ENCODE results near the gene OBSCN.

DNA sequence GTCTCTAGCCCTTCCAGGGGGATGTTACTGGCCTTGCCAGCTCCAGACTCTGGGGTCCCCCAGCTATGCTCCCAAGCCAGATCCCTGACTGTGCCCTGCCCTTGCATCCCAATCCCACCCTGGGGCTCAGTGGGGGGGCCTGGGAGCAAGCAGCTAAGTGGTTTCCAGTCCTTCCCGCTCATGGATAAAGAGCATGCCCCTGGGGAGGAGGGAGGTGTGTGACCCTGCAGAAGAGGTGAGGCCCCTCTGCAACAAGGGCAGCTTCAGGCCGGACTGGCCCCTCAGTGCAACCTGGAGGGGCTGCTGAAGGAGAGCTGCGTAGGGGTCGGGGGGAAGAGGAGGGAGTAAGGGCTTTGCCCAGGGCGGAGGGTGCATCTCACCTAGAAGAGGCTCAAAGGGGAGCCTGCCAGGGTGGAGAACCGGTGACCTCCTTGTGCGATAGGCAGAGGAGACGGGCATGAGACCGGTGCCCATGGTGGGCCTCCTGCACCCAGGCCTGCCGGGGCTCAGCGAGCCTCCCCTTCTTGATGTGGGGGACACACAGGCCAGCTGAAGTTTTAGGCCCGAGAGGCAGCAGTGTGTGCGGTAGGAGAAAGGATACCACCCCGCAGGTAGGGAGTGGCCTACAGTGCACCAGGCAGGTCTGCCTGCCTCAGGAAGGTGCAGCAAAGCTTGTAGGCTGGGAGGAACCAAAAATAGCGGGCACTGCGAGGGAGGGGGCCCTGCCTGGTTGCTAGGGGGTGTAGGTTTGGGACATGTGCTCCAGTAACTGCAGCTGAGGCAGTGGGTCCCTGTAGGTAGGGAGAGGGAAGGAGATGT is 3.1 kb downstream of the OBSCN start:
- TF ChIP-seq, protein P1, sequence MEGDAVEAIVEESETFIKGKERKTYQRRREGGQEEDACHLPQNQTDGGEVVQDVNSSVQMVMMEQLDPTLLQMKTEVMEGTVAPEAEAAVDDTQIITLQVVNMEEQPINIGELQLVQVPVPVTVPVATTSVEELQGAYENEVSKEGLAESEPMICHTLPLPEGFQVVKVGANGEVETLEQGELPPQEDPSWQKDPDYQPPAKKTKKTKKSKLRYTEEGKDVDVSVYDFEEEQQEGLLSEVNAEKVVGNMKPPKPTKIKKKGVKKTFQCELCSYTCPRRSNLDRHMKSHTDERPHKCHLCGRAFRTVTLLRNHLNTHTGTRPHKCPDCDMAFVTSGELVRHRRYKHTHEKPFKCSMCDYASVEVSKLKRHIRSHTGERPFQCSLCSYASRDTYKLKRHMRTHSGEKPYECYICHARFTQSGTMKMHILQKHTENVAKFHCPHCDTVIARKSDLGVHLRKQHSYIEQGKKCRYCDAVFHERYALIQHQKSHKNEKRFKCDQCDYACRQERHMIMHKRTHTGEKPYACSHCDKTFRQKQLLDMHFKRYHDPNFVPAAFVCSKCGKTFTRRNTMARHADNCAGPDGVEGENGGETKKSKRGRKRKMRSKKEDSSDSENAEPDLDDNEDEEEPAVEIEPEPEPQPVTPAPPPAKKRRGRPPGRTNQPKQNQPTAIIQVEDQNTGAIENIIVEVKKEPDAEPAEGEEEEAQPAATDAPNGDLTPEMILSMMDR (IDR thresholded peaks at IDR 0.05), result no peak
- TF ChIP-seq EZH2 (IDR thresholded peaks at IDR 0.05; ENCODE audit: borderline replicate concordance, insufficient read depth, low read depth, low read length, poor library complexity, severe bottlenecking), result no peak
